ENCODE results near the gene GRIK1.

Gene GRIK1

DNA sequence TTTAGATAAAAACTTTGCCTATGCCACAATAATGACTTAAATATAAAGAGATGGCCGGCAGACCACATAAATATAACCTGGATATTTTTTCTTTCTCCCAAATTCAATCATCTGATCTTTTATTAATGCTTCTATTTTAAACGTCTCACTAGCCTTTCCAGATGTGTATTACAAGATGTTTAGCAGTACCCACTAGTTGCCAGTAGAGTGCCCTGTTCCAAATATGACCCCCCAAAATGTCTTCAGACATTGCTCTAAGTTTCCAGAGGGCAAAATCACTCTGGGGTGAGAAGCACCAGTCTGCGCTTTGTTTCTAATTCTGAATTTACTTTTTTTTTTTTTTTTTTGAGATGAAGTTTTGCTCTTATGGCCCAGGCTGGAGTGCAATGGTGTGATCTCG, 268.1 kb downstream of the GRIK1 start:
- DNase-seq (ENCODE audit: low spot score): no peak

DNA sequence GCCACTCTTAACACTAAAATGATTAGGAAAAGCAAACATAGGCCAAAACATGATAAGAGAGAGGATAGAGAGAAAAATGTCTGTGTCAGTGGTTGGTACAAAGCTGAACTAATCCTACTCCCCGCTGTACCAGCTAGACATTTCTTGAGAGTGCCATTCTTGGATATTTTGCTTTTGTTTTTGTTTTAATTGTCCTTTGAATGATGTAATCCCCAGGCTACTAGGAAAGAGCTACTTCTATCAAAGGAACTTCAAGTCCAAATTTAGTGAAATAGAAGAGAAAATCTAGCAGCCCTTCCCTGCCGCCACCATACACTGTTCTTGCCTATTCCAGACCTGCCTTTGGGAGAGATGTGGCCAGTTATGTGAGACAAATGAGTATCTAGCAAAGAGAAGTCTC, 269.6 kb downstream of the GRIK1 start:
- no peak for DNase-seq (ENCODE audit: low spot score)

DNA sequence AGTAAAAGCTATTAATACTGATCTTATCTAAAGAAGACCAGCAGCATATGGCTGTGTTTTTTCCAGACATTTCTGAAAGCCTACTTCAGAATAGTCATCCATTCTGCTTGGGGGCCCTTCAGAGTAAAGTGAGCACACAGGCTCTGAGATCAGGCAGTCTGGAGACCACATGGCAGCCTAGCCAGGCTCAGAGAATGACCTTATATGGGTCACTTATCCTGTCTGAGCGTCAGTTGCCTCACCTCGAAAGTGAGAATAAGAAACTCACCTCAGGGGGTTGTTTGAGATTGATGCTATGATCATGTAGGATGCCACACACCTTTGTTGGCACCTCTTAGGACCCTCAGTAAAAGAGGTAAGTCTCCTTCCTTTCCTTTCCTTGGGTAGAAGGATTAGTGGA, 270.4 kb downstream of the GRIK1 start:
- no peak for DNase-seq (ENCODE audit: low spot score)

DNA sequence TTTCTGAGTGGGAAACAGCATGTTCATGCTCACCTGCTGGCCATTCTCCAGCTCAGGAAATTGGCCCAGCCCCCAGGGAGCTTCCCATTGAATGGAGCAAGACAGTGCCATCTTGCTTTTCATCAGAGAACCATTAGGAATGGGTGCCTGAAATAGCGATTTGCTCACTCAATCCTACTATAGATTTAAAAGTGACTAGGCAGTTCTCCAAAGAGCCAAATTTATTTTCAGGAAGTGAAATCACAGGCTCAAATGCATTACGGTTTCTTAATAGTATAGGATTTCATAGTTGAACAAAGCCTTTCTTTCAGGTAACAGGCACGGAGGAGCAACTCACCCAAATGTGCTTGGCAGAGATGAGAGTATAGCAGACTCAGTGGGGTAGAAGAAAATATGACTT, 272.1 kb downstream of the GRIK1 start:
- DNase-seq (ENCODE audit: low spot score): no peak

DNA sequence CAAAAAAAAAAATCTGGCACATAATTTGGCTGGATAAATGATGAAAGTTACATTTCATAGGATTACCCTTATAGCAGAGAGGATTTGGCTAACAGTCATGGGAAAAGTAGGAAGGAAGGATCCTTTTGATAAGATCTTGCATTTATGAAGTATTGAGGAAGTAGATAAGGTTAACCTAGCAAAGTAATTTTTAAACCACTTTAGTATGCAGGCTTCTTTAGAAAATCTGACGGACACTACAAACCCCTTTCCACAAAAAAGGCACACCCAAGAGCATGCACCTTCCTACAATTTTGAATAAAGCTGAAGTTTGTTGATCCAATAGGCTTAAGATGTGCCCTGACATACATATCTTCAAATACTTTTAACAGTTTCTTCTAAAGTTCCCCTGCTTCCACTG, 275.2 kb downstream of the GRIK1 start:
- no peak for DNase-seq (ENCODE audit: low spot score)

DNA sequence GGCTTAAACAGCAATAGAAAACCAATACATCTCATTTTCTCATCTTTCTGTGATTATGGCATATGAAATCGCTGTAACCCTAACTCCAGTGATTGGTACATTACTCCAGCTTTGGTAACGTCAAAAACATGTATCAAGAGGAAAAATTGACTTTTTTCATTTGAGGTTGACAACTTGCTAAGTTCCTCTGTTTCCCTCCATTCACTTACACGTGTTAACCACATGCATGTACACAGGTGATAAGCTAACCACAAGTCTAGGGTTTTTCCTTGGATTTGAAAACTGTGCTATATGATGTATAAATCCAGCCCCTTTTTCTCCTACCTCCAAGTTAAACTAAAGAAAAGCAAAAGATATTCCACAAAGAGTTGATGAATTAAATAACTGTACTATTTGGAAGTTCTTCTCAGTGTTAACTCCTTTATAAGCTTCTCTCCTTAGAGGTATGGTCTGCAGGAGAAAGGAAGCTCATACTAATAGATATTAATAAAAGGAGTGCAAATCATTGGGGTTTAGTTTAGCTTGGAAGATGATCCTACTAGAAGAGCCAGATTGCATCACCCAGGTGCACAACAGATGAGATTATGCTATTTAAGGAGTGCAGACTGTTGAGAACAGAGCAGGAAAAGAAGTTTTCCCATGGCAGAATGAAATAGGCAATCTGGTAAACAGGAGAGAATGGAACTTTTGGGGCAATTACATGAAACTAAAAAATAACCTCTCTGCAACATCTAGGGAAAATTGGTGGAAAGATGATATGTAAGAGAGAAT, 277.9 kb downstream of the GRIK1 start:
- no peak for DNase-seq (ENCODE audit: low spot score)

DNA sequence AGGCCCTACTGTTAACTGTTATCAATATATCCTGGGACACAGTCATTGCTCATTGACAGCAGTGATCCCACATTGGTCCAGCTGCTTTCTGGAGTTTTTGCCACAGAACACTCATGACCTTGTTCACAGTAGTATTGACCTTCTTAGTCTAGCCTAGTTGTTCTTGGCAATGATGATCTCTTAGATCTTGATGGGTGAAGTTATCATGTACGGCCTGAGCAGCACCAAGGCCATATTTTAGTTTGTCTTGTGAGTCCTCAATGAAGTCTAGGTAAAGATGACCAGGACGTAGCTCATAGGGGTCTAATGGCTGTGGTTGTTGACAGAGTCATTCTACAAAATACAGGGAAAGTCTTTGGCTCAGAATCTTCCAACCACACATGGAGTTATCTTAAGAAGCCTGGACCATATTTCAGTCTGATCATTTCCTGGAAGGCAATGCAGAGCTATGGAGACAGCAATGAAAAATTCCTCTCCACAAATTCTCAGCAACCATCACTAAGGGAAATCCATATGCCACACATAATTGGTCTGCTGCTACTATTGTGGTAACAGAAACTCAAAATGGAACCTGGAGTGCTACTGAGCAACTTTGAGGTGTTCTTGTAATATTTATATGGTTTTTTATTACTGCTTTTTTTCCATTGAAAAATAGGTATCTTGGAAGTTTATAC, 279.6 kb downstream of the GRIK1 start:
- no peak for DNase-seq (ENCODE audit: low spot score)

DNA sequence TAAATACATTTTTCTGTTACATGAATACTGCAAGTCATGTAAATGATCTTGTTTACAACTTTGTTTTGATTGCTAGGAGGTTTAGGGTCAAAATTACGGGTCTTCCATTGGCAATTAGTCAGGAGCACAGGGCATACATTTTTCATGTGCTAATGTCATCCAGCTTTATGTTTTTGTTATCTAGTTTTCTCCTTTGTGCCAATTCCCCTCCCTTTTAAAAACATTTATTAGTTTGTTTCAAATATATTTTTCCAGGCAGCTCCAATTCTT, 280.9 kb downstream of the GRIK1 start:
- no peak for DNase-seq (ENCODE audit: low spot score)

DNA sequence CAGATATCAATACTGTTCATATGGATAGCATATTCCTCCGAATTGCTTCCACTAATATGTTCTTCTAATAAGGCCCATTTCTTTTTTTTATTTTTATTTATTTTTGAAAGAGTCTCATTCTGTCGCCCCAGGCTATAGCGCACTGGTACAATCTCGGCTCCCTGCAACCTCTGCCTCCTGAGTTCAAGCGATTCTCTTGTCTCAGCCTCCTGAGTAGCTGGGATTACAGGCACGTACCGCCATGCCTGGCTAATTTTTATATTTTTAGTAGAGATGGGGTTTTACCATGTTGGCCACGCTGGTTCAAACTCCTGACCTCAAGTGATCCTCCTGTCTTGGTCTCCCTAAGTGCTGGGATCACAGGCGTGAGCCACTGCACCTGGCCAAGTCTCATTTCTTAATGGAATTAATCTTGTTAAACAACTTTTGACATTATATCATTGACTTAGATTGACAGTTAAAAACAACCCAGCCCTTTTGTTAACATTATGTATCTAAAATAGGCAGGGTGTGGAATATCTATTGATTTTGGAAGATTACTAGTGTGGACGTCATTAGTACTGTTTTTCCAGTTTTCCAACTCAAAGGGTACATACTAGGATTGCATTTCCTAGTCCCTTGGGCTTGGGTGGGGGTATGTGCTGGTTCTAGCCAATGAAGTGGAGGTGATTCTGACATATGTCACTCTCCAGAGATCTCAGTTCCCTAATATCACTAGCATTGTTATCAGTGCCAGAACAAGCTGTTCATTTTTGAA, 281.4 kb downstream of the GRIK1 start:
- no peak for DNase-seq (ENCODE audit: low spot score)

DNA sequence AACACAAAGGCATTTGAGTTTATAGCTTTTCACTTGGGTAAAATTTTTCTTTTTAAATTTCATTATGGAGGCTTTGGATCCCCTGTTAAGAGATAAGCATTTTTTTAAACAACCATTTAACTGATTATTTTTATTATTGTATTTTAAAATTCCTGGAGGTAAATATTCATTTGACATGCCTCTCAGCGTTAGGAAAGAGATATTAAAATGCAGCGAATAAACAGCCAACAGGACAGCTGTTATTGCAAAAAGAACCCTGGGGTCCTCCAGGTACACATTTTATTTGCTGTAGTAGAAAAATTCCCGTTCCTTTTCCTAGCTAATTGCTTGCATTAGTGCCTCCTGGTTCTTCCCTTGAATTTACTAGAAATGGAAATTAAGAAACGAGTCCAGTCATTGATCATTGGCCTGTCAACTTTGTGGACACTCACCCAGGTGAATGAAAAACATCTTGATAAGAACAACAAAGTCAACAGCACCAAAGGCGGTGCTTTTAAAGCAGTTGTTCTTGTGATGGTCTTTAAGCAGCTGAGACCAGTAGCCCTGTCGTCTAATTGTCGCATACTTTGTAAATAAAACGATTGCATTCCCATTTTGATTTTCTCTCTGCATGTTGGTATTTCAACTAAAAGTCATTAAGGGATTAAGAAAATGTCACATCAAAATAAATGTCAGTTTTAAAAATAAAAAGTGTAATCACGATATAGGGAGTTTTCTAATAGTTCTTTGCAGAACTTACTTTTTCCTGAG, 282.4 kb downstream of the GRIK1 start:
- no peak for DNase-seq (ENCODE audit: low spot score)

DNA sequence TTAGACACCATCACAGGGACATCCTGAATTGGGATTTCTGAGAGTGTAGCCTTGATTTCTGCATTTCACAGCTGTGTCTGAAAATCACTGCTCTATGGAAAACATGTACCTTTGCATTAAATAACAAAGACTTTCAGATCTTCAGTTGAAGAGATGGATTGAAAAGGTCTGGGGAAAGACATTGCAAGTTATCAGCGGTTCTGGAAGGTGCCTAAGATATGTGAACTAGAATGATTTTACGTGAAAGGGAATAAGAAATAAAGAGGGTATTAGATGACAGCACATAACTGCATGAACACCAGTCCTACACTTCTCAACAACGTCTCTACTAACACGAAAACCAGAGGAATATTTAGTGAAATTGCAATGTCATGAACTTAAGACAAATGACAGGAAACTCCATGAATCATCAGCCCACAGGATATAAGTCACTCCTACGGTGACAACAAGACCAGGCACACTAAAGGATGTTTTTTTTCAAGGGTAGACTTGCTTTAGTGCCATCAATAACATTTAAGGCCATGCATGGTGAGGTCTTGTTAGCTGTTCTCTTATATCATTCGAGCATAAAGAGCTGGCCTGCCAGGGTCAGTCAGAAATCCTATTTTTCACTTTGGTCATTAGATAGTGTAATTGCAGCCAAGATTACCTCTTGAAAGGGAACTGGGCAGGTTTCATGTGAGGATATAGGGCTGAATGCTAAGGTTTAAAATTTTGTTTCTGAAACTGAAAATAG, 283.1 kb downstream of the GRIK1 start:
- peak; percentile 57 for DNase-seq (ENCODE audit: low spot score)

DNA sequence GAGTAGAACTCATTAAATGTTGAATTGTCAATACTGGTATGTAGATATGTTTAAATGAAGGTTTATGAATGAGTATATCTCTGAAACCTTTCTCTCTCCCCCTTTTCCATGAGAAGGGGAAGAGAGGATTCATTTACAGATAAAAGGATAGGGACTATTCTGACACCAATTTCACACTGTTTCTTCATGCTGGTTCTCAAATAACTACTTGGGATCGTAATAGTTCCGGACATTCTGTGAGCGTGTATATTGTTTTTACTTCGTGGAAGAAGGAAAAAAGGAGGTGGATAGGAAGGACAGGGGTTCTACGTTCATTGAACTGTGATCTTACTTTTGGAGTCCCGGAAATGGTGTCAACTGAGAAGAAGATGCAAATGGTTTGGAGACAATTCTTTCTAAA, 284.2 kb downstream of the GRIK1 start:
- no peak for DNase-seq (ENCODE audit: low spot score)

DNA sequence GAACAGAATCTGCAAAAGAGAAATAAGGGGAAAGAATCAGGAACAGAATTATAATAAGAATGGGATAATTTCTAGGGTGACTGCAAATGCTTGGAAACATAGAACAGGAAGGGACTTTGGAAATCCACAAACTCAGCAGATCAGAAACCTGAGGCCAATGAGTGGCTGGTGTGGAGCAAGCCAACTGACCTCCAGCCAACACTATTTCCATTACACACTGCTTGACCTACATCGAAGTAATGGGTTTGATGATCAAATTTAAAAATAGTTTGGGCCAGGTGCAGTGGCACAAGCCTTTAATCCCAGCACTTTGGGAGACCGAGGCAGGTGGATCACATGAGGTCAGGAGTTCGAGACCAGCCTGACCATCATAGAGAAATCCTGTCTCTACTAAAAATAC, 284.9 kb downstream of the GRIK1 start:
- DNase-seq (ENCODE audit: low spot score): no peak

DNA sequence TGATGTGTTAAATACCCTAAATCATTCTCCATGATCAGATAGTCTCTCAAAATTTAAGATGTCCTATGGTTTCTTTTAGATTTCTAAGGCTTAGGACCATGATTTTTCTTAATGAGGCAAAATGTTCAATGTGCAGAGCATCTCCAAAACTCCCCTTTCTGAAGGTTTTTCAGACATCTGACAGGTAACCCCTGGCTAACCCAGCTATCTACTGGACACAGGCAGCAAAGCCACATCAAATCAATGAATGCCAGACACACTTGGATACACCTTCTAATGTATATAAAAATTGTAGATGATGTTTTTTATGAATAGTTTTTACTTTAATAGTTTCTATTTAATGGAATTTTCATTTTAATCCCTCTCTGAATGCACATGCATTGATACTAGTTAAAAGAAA, 285.6 kb downstream of the GRIK1 start:
- no peak for DNase-seq (ENCODE audit: low spot score)

DNA sequence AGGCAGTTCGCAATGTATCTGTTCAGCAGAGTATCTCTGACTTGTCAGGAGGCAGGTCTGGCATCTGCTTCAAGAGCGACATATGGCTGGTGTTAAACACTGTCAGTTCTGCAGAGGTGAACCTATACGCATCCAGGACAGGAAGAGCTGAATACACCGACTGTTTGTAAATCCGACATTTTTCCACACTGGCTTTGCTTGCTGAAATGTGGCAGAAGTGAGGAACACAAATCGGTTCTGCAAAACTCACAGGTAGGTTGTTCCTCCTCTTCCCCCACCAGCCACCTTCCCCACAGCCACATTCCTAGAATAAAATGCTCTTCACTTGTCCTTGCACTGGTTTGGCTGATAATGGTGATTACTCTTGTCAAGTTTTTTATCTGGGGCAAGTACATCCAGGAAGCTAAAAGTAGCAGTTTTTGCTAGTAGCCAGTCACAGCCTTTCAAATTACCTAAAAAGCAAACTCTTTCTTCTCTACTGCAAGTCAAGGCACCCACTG, 289.2 kb downstream of the GRIK1 start:
- no peak for DNase-seq (ENCODE audit: low spot score)

DNA sequence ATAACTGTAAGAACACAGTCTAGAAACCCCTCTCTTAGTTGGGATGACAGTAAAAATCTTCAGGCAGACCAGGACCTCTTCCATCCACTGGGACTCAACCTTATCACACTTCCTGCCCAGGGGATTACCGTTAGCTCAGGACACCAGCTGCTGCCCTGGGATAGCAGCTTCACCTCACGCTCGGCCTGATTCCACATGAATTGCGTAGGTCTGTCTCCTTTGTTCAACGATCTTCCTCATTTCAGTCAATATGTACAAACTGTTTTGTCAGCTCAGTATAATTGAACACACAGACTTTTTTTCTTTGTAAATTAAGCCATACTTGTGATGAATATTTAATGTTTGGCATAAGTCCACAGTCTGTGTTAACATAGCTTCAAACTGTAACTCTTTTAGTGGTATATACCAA, 290.4 kb downstream of the GRIK1 start:
- DNase-seq (ENCODE audit: low spot score): no peak

DNA sequence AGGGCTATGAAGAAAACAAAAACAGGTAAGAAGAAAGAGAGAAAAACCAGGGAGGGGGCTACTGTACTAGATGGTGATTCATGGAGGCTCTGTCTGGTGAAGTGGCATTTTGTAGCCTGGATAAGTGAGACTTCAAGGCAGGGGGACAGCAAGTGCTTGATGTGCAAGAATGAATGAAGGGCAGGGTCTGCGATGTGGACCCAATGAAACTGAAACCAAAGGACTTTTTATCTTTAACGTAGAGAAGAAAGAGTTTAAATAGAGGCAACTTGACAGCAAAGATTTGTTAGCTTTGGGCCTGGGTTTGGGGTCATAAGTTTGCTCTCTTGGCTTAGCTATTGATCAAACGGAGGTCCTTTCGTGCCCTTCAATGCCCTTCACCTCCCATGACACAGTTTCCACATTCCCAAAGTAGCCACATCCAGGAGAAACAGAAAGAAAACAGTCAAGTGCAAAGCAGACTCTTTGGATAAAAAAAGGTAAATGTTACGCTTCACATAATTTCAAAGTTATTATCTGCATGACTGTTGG, 291.0 kb downstream of the GRIK1 start:
- DNase-seq (ENCODE audit: low spot score): no peak

DNA sequence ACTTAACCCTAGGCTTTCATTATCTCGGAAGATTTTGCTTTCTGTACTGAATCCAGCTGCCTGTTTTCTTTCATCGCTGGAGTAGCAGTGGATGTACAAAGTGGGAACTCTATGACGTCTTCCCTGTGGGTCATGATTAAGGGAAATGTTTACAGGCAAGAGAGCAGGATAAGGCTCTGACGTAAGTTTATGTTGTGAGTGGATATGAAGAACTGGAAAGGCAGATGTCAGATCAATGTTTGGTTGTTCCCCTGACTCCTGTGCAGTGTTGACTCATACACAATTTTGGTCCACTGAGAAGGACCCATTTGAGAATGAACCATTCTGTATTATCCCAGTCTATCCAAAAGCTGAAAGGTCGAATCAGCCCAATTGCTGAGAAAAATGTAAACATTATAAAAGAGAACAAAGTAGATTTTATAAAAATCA, 292.4 kb downstream of the GRIK1 start:
- no peak for DNase-seq (ENCODE audit: low spot score)

DNA sequence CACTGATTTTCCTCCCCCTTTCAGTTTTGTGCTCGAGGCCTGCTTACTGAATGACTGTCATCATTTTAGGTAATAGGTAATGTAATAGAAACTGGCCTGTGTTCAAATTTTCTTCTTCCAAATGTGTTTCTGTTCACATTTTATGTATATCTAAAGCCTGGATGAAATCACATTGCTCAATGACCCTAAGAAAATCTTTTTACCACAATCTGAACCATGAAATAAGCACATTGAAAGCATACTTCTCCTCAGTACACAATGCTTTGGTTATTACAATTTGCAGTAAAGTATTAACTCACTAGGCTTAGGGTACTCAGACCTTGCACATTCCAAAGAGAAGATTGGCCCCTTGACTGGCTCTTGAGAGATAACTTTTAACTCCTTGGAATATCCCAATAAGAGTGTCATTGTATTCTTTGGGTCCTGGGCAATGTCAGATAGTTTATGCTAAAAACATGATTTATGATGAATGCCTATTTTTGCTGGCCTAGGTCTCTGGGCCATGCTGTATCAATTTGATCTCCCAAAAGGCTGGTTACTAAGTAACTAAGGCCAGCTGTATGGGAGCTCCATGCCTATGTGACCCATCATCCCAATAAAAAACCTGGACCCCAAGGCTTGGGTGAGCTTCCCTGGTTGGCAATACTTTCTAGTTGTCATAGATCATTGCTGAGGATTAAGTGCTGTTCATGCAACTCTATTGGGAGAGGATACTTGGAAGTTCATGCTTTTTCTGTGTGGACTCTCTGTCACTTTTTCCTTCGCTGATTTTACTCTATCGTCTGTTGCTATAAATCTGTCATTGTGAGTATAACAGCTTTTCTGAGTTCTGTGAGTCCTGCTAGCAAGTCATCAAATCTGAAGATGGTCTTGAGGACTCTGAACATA, 293.9 kb downstream of the GRIK1 start:
- no peak for DNase-seq (ENCODE audit: low spot score)

DNA sequence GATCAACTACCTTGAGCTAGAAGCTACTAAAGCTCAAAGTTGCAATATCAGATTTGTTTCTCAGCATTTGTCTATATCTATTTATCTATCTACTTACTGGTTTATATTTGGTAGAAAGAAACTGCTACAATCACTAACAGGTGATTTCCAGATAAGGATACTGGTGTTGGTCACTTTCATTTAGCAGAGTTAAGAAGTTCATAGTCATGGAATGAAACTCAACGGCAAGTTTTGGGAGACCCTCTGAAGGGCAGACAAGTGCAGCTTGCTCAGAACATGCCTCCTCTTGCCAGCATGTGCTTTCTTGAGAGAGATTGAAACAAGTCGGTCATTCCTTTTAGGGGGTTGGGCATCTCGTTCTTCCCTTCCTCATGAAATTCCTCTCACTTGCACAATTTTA, 296.5 kb downstream of the GRIK1 start:
- no peak for DNase-seq (ENCODE audit: low spot score)

Data from SW480 (cell line).